ENCODE data around the gene HES6.
A peak's percentile ranks its signal among the peaks of the same experiment; 100 is the strongest.
"Not testable (repeated sequence)": the region's sequence is repeated elsewhere in the genome, so short reads cannot be mapped to it uniquely, and the experiment has no call there.

The HES6 gene

DNA sequence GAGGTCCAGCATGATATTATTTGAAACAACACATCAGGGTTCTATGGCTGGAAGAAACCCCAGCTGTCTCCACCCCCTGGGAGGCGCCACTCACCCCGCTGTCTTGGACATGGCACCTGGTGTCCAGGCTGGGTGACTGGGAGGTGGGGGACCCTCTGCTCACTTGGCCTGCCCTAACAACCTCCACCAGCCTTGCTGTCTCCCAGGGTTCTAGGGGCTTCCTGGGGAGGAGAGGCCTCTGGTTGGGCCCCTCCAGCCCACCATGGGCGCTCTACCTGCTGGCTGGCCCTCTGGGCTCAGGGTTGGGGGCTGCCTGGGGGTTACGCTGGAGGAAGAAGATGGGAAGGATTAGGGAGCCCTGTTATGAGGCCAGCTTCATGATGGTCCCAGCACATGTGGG, 32.3 kb upstream of the HES6 start:
- no peak for DNase-seq

DNA sequence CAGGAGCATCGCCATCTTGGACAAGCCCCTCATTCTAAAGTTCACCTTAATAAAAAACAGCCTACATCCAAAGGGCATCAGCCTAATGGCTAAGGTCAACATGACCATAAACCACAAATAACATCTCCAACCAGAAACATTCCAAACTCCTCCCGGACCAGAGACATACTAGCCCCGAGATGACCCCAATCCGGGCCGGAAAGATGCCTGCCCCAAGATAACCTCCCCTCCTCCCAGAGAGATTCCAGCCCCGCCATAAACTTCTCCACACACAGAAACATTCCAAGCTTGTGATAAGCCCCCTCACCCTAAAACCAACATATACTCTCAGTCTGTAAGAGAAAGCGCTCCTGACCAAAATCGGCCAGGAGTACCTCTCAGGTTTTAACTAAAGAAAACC, 31.8 kb upstream of the HES6 start:
- not testable (repeated sequence) for DNase-seq

DNA sequence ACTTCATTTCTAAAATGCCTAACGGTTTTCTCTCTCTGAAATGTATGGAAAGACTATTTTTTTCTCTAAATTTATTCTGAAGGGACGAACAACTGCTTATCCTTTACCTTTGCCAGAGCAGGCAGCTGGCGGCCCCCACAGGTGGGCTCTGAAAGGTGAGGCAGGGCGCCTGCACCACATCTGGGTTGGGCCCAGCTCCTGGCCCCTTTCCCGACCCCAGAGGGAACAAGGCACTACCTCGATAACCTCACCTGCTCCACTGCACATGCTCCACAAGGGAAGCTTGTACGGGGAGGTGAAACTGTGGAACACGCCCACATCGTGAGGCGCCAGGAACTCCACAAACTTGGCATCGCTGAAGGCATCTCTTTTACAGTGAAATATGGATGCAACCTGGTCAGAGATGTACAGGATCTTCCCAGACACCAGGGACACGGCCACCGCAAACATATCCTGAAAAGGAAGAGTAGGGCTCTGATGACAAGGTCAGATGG, 31.3 kb upstream of the HES6 start:
- no peak for DNase-seq

DNA sequence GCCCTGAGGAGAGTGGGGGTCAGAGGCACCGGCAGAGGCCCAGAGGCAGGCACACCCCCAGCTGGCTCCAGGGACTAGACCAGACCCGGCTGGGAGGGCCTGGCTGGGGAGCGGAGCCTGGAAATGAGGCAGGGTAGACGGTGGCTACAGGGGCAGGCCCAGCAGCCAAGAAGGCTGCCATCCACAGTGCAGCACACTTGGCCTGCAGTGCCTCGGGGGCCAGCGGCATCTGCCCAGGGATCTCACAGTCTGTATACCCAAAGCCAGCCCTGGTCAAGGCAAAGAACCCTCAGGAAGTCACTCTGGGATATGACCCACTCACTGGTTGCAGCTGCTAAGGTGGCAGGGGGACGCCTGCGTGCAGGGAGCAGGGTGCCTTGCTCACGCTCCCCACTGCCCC, 30.8 kb upstream of the HES6 start:
- no peak for DNase-seq

DNA sequence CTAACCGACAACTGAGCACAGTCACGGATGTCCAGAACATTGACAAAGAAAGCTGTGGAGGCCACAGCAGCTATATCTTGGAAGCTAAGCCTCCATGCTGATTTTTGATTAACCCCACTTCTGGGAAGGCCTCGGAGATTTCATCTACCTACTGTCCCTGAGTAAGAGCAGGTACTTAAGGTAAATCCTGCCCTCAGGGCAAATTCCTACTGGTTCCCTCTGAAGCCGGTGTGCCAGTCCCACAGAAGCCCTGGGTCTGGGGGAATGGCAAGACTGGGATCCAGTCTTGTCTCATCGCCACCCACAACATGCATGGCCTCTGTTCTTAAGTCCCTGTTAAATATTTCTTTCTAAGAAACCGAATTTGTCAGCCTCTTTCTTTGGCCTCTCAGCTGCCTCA, 29.9 kb upstream of the HES6 start:
- DNase-seq = no peak

DNA sequence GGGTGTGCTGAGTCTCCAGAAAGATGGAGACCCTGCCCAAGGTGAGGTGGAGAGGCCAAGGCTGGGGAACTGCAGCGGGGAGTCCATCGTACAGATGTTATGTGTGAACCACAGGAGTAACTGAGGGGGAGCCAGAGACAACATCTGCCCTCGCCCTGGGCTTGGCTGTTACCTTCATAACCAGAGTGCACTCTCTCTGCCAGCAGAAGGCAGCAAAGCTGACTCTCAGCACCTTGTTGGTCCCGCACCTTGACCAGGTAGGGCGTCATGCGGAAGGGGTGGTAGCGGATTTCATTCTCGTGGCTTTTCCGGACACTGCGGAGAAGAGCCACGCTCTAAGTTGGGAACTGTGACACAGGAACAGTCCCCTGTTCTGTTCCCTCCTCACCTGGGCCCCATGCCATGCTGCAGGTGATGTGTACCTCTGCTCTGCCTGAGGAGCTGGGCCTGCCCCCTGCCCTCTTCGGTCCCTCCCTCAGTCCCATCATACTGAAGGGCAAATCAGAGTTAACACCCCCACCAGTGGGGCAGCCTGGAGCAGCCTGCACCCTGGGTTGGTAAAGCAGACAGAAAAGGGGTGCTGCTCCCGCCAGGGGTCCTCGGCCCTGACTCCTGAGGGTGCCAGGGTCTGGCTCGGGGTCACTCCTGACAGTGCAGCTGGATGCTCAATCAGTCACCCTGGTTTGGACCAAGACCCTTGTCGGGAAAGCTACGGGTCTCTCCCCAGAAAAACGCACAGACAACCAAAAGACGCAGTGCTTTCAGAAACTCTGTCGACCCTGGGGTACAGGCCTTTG, 28.2 kb upstream of the HES6 start:
- no peak for DNase-seq

DNA sequence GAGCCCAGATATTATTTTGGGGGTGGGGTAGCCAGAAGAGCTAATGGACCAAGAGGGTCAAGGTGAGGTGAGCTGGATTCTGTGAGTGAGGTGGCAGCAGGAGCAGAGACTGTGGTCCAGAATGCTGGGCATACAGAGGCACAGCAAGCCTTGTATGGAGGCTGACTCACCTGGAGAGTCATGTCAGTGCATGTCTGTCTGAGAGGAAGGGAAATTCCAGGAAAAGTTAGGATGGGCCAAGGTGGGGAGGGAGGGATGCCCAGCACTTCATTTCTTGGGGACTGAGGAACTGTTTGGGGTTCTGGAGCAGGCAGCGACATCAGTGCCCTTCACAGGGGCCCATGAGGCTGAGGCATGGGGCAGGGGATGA, 27.5 kb upstream of the HES6 start:
- no peak for DNase-seq

DNA sequence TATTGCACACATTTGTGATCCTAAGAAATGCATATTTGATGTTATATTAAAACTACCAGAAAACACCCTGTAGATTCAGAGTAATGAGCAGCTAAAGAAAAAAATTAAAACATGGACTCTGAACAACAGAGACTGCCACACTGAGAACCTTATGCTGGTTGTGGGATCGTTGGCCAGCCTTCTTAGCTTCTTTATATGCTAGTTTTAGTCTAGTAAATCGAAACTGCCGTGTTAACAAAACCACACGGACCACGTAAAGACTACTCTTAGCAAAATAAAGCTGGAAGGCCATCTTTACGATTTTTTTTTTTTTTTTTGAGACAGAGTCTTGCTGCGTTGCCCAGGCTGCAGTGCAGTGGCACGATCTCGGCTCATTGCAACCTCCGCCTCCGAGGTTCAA, 25.8 kb upstream of the HES6 start:
- no peak for DNase-seq

DNA sequence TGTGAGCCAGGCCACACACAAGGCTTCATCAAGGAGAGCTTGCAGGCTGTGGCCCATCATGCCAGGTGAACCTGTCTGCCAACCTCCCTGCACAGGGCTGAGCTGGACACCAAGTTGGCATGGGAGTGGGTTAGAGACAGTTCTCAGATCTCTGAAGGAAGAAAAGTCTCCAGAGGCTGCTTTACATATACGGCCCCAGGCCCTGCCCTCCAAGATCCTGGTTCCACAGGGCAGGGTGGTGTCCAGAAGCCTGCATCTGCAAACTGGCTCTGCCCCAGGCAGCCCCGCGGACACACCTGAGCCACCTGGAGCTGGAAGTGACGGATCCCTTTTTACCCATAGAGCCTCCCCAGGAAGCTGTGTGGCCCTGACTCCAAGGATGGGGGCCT, 24.2 kb upstream of the HES6 start:
- DNase-seq = no peak

DNA sequence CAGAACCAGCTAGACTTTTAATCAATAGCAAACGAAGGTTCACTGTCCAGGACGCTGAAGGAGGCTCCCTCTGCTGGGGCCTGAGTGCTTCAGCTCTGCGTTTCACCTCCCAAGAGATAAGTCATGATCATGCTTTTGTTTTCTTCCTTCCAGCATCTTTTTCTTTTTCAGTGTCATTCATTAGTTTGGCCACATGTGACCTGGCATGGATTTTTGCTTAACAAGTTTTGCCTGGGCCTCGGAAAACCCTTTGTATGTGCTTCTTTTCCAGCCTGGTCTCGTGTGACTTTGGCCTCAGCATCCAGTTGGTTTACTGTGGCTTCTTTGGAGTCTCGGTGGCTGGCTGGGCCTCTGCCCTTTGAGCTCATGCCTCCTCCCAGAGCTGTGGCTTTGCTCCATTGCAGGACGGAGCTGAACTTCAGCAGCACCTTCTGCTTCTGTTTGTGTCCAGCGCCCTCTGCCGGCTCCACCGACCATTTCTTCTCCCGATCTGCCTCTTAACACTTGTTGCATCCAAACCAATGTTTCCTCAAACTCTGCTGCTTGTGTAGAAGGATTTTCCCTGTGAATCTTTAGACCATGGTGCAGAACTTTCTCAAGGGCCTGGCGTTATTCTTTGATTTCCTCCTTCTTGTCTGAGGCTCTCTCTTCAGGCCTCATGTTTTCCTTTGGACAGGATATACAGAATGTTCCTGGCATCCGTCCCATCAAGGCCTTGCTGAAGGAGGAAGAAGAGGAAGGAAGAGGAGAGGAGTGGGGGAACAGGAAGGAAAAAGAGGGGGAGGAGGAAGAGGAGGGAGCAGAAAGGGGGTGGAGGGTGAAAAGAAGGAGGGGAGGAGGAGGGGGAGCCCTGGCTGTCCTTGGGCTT, 23.6 kb upstream of the HES6 start:
- DNase-seq = peak; percentile 83

DNA sequence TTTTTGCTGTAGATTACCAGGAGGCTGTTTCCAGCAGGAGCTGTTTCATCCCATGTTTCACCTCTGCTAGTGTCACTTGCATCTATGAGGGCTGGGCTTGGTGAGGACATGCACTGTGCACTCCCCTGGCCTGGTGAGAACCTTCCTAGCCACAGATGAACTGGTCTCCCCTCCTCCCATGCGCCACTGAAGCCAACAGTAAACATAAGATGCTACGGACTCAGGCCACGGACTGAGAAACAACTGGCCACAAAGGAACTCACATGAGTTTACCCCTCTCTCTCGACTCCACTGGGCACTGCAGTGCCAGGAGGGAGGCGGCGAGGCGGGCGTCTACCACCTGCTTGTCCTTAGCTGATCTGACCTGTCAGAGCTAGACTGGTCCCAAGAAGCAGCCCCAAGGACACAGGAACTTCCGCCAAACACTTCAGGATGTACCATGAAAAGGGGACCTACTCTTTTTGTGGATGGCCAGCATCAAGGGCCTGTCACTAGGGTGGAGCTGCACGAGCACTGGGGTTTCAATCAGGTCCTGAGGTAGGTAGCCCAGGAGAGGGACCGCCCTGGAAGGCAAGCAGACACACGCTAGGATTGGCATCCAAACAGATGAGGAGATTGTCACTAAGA, 22.8 kb upstream of the HES6 start:
- no peak for DNase-seq

DNA sequence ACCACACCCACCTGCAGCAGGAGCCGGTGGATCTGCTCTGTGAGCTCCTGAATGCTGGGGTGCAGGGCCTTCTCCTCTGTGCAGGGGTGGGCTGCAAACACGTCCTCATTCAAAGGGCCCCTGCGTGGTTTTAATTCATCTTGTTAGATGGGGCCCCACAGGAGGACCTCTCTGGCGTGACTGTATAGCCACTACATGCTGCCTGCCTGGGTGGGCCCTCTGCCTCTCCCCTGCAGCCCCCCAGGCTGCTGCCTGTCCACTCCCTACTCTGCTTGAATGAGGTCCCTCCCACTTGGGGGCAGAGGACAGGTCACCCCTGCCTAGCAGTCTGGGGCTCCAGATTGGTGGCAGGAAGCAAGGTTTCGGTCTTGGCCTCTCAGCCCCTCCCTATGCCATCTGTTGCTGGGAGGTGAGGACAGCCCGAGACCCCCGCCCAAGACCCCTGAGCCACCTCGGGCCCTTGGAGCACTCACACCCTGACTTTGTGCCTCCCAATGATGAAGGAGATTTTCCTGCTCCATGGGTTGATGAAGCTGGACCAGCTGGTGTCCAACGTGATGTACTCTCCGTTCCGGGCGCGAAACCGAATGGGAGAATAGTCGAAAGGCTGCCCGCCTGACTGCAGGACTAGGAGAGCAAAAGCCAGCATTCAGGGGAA, 22.0 kb upstream of the HES6 start:
- DNase-seq = no peak

DNA sequence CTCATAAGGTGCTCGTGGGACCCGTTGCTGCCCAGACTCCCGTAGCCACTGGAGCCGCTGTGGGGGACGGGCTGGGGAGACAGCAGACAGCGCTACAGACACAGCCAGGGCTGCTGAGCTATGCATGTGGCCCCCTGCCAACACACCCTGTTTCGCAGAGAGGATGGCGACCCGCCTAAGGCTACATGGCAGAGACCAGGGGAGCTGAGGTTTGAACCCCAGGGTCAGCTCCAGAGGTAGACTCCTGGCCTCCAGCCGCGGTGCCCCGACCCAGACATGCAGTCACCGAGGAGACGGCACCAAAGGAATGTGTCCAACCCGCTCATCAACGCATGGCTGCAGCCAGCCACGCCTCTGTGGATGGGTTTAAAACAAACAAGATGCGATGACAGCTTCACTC, 21.0 kb upstream of the HES6 start:
- DNase-seq = no peak

DNA sequence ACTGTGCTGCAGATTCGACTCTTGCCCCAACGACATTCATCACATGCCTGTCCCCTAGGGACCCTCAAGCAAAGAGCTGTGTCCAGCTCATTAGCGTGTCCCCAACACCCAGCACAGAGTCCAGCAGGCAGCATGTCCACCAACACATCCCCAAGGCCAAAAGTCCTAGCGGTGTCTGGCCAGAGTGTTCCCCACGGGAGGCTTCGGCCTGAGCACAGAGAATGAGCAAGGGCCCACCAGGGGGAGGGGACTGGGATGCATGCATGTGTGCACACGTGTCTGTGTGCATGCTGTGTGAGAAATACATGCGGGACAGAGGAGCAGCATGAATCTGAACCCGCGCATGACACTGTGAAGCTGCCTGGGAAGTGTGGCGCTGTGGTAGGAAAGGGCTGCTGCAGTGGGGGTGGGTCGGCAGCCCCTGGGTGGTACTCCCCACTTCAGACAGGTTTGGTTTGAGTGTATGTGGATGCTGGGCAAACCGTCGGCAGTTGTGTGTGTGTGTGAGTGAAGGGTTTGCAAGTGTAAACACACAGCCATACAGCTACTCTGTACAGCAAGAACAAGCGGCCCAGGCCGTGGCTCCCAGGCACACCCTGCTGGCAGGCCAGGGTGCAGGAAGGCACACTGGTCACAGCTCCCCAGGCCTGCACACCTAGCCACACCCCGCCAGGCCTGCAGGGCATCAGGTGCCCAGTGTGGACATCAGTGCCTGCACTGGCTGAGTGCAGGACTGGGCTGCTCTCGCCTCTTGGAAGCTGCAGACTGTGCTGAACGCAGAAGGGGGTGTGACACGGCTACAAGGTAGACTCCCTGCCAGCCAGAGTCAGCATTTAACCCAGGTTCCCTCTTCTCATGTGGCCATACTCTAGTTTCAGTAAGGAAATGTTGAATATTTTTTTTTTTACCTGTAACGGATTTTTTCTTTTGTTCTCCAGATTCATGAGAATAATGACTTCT, 19.5 kb upstream of the HES6 start:
- no peak for DNase-seq

DNA sequence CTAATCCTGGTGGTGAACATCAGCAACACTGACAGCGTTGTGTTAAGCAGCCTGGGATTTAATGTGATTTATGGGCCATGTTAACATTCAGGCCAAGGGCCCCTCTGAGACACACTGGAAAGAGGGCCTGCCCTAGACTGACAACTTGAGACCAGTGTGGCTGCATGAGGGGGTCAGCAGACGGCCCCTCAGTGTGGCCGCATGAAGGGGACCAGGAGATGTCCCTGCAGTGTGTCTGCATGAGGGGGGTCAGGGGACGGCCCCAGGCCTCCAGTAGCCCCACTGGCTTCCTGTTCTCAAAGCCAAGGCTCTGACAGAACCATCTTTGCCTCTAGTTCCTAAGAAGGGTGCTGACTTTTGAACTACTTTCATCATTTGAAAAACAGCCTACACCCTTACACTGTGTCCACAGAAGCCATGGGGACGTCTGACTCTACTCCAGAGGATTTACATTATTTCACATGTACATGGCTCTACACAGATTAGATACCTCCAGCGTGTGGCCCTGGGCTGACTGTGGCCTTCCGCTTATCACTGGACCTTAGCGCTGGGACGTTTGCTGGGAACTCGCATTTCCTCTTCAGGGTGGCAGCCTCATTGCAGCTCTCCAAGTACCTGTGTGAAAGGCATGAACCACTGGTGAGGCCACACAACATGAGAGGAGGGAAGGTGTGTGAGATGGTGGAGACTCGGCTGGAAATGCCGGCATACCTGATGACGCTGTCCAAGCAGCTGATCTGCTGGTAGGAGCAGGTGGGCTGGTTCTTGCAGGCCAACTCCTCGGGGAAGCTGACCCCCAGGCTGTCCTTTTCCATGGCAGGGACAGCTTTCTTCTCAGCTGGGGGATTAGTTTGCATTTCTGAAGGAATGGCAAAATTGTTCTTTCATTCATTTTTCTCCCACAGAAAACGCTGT, 18.2 kb upstream of the HES6 start:
- DNase-seq = no peak

DNA sequence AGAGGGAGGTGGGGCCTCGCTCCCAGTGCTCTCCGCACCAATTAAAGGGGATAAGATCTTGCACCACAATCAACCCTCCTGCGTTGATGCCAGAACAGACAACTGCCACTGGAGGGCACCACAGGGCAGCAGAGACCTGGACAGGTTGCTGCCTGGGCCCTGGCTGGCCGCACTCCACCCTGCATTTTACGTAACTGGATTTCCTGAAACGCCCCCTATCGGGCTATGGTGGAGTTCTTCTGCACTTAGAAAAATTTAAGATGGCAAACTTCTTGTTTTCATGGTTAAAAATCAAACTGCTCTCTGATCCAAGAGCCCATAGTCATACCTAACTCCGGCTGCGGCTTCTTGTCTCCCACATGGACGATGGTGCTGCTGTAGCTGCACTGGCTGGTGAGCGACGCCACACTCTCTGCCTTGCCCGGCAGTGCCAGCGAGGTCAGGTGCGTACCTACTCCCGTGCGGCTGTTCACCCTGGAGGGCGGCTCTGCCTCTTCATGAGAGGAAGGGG, 16.8 kb upstream of the HES6 start:
- peak; percentile 77 for DNase-seq

DNA sequence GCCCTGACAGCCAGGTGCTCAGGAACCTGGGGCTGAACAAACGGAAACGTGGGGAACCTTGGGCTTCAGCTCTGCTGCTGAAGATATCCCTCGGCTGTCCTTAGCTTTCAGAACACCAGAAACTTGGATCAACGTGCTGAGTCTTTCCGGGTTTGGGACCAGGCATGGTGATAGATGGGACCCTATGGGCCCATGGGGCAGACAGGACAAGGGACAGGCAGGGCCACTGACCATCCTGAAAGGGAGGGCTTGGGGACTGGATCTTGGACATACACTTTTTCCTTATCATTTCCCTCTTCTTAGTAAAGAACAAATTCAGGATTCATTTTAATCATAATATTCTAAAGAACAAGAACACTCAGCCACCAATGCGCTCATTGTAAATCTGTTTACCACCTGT, 16.3 kb upstream of the HES6 start:
- no peak for DNase-seq

DNA sequence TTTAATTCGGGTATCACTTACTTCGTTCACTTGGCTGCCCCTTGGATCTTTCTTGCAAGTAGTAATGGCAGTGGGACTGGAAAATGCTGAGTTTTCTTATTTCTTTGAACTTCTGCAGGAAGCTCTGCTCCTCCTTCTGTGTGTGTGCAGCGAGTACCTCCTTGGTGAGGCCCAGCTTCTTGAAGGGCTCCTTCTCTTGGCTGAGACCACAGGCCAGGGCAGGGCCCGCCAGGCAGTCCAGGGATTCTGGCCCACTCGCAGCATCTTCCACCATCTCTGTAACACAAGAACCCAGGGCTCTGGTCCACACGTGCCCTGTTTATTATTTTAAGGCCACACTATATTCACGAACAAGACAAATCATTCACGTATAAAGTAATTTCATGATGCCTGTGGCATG, 15.8 kb upstream of the HES6 start:
- no peak for DNase-seq

DNA sequence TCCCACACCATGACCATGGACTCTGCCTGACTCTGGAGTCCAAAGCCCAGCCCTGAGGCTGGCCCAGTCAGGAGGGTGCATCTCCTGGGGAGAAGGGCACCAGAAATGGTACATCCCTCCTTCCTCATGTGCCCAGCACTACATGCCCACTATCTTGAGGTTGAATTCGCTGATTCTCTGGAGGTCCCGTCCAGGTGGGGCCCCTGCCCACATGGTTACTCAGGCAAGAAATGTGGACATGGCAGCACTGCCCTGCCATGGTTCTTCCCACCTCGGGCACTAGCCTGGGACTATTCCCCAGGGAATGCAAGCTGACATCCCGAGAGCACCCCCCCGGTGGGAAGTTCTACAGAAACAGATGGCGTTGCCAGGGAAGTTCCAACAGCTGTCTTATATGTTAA, 15.3 kb upstream of the HES6 start:
- DNase-seq = no peak

DNA sequence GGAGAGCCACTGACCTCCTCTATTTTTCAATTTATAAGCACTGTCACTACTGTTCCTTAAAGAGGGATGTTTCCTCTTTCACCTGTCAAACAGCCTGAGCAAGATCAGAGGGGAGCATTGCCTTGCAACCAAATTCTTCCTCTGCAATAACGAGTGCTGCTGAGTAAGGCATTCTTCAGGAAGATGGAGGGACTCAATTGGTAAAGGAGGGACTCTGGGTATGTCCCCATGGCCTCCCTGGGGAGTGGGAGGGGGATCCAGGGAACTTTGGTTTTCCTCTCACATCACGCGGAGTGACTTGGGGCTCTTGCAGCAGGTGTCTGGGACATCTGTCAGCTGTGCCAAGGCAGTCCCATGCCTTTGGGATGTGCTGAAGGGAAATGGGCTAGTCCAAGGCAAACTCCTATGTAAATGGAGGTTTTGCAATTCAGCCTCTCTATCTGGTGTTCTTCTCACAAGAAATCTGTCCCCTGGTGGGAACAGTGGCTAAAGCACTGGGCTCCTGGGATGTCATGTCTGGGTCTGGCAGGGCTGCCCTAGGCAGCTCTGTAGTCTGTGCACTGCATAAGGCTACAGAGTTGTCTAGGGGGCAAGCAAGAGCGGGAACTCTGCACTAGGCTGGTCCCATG, 14.4 kb upstream of the HES6 start:
- DNase-seq = no peak
